Calu3 (cell line): Measurements from ENCODE around the gene UPF2. TPM values are rescaled to one million over a fixed set of nuclear protein-coding genes. Genes with fewer than 3 reads are reported as not detected.
"Not testable (repeated sequence)": the region's sequence is repeated elsewhere in the genome, so short reads cannot be mapped to it uniquely, and the experiment has no call there.

Source experiments
- BruUV-seq: library from RNA; stranded (reverse); fragments of 400-500 nt; replicated peaks from 2 replicates; lab custom pipeline; 2021; lab: Mats Ljungman, UMichigan
- CTCF ChIA-PET: fragments of 300-600 bp; sonication (Branson Sonifier 250); formaldehyde crosslinking; loops from one replicate; lab custom pipeline; 2022; ENCODE audit warnings: antibody characterized with exemption; lab: Charles Lee
- DNase-seq: peaks from one replicate; pipeline ENCODE4 v3.0.0; 2022
- H3K27ac Mint-ChIP-seq: one replicate; pipeline ENCODE4 v1.8.0; 2022; ENCODE audit warnings: mixed read lengths; ENCODE audit not compliant: unreplicated experiment
- H3K27me3 Mint-ChIP-seq: one replicate; pipeline ENCODE4 v1.8.0; 2022; ENCODE audit warnings: mixed read lengths; ENCODE audit not compliant: unreplicated experiment
- H3K36me3 Mint-ChIP-seq: one replicate; pipeline ENCODE4 v1.8.0; 2022; ENCODE audit warnings: mild to moderate bottlenecking, moderate library complexity, mixed read lengths; ENCODE audit not compliant: insufficient read depth, unreplicated experiment
- H3K4me1 Mint-ChIP-seq: one replicate; pipeline ENCODE4 v1.8.0; 2022; ENCODE audit warnings: mild to moderate bottlenecking, low read depth, mixed read lengths; ENCODE audit not compliant: unreplicated experiment
- H3K4me3 Mint-ChIP-seq: one replicate; pipeline ENCODE4 v1.8.0; 2022; ENCODE audit warnings: mild to moderate bottlenecking, low read depth, moderate library complexity, mixed read lengths; ENCODE audit not compliant: unreplicated experiment
- H3K9me3 Mint-ChIP-seq: one replicate; pipeline ENCODE4 v1.8.0; 2022; ENCODE audit warnings: low read depth, mixed read lengths; ENCODE audit not compliant: unreplicated experiment
- CTCF ChIP-seq: fragments of 200-600 bp; IDR thresholded peaks from one replicate; pipeline ENCODE4 v1.8.0; 2022; ENCODE audit warnings: antibody characterized with exemption; ENCODE audit not compliant: unreplicated experiment
- intact Hi-C: fragments of 100-400 bp; cut with micrococcal nuclease; formaldehyde crosslinking; loops from one replicate; pipeline ENCODE4 v1.10.0; 2022; ENCODE audit not compliant: unreplicated experiment
- total RNA-seq: library from RNA; stranded (reverse); gene quantifications from 2 replicates; pipeline ENCODE4 v1.2.3, GENCODE V29; 2022

UPF2 gene
- total RNA-seq, 1 experiment from 2014 or later: 33.7 TPM

DNA sequence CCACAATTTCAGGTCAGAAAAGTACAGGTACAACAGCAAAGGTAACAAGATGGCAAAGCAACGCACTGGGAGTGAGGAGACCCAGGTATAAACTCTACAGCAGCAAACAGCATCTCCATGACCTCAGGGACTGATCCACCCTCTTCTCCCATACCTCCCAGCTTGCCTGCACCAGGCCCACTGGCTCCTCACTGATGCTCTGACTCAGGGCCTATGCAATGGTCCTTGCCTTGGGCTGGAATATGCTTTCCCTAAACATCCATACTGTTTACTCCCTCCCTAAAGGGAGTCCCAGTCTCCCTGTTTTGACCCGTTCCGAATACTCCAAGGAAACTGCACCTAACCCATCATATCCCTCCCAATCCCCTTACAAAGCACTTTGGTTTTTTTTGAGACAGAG, 60.4 kb downstream of the UPF2 start:
- no peak overlapping the region for H3K4me3 Mint-ChIP-seq
- intact Hi-C loops: loop anchor here (10.0 kb wide), 1 partner anchor 157 kb away; the partner anchor contains the start of gene PROSER2
- CTCF ChIA-PET: interaction anchor here (0.7 kb wide), 1 partner anchor 201 kb away, joined by 3 read pairs; no protein-coding TSS in a partner anchor
- DNase-seq: no peak
- peaks cover 28% of the 10 kb centered on the region for H3K36me3 Mint-ChIP-seq
- no TSS peak for BruUV-seq
- no peak overlapping the region for H3K27ac Mint-ChIP-seq
- no peaks in the 10 kb centered on the region for H3K27me3 Mint-ChIP-seq
- no peaks in the 10 kb centered on the region for H3K9me3 Mint-ChIP-seq
- TF ChIP-seq CTCF: no peak
- peaks cover 11% of the 10 kb centered on the region for H3K4me1 Mint-ChIP-seq

- no peak for DNase-seq
- no peak overlapping the region for H3K27ac Mint-ChIP-seq
- peaks cover 8% of the 10 kb centered on the region for H3K36me3 Mint-ChIP-seq
- no peak for TF ChIP-seq CTCF
- H3K4me1 Mint-ChIP-seq: no peaks in the 10 kb centered on the region
- no peaks in the 10 kb centered on the region for H3K9me3 Mint-ChIP-seq
- no TSS peak for BruUV-seq
- intact Hi-C loops: no loop called here
- CTCF ChIA-PET: no interaction called here
- no peaks in the 10 kb centered on the region for H3K27me3 Mint-ChIP-seq
- H3K4me3 Mint-ChIP-seq: no peak overlapping the region
Observed at GRCh38 chr10:11975795-11976194, 66.8 kb downstream of the UPF2 start.

GRCh38 chr10:11972523-11972922, 70.1 kb downstream of the UPF2 start:
- H3K9me3 Mint-ChIP-seq, H3K27ac Mint-ChIP-seq, H3K4me1 Mint-ChIP-seq, CTCF ChIA-PET, DNase-seq, intact Hi-C loops, H3K4me3 Mint-ChIP-seq, H3K36me3 Mint-ChIP-seq, BruUV-seq, H3K27me3 Mint-ChIP-seq: not testable (repeated sequence)

DNA sequence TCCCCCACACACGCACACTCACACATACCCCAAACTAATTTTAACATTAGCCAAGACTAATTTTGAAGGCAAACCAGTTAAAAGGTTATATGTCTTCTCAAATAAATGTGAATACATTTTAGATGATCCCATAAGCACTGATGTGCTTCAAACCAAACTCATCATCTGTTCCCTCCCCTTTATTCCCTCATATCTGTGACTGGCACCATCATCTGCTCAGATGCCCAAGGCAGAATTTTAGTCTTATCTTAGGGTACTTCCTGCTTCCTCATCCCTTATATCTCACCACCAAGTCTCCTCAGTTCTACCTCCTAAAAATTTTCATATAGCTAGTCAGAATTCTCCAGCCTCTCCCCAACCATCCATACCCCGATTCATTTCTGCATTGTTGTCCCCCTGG, 80.4 kb downstream of the UPF2 start:
- H3K36me3 Mint-ChIP-seq: peaks cover 24% of the 10 kb centered on the region
- no TSS peak for BruUV-seq

More for the DNA sequence above, 80.4 kb downstream of the UPF2 start:
- Mint-ChIP-seq H3K4me3 (no peak overlapping the region), H3K4me1 (peaks cover 23% of the 10 kb centered on the region), H3K9me3 (no peaks in the 10 kb centered on the region), H3K27ac (no peak overlapping the region), H3K27me3 (no peaks in the 10 kb centered on the region)
- CTCF ChIA-PET: no interaction called here
- no peak for TF ChIP-seq CTCF
- intact Hi-C loops: no loop called here
- no peak for DNase-seq
